ENCODE results near the gene MMP15. TPM values are rescaled to one million over a fixed set of nuclear protein-coding genes. Genes with fewer than 3 reads are reported as not detected.

MMP15 gene
- total RNA-seq, 2 donors from 2014 or later, result 2.1 to 3.8 TPM

DNA sequence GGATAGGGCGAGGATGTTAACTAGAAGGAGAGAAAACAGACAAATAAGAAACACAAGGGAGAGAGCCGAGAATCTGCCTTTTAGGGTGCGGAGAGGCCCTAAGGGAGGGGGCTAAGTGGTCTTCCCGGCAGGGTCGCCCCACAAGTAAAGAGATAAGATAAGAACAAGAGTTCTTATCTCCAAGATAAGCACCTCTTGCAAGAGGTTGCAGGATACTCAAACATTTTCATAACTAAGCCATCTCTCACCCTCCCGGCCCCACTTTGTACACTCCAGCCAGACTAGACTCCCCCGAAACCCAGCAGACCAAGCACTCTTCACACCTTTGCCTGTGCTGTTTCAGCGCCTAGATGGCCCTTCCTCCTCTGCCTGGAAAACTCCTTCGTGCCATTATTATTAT lies 39.4 kb upstream of the MMP15 start:
- Histone ChIP-seq H3K9me3 (no peaks in the 10 kb centered on the region), H3K36me3 (no peaks in the 10 kb centered on the region), H3K4me1 (ENCODE audit: control insufficient read depth in 1 of 2, low read depth in 2 of 2) (peaks cover 4 to 9% of the 10 kb centered on the region in 2 donors), H3K4me3 (no peak overlapping the region), H3K27me3 (replicated peaks; ENCODE audit: insufficient read depth) (no peaks in the 10 kb centered on the region), H3K27ac (no peak overlapping the region)
- TF ChIP-seq, protein P1, sequence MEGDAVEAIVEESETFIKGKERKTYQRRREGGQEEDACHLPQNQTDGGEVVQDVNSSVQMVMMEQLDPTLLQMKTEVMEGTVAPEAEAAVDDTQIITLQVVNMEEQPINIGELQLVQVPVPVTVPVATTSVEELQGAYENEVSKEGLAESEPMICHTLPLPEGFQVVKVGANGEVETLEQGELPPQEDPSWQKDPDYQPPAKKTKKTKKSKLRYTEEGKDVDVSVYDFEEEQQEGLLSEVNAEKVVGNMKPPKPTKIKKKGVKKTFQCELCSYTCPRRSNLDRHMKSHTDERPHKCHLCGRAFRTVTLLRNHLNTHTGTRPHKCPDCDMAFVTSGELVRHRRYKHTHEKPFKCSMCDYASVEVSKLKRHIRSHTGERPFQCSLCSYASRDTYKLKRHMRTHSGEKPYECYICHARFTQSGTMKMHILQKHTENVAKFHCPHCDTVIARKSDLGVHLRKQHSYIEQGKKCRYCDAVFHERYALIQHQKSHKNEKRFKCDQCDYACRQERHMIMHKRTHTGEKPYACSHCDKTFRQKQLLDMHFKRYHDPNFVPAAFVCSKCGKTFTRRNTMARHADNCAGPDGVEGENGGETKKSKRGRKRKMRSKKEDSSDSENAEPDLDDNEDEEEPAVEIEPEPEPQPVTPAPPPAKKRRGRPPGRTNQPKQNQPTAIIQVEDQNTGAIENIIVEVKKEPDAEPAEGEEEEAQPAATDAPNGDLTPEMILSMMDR (IDR thresholded peaks at IDR 0.05), result no peak
- ATAC-seq (ENCODE audit: insufficient number of reproducible peaks, low FRiP score, low read depth) (no peak), DNase-seq (ENCODE audit: low spot score) (no peak)

DNA sequence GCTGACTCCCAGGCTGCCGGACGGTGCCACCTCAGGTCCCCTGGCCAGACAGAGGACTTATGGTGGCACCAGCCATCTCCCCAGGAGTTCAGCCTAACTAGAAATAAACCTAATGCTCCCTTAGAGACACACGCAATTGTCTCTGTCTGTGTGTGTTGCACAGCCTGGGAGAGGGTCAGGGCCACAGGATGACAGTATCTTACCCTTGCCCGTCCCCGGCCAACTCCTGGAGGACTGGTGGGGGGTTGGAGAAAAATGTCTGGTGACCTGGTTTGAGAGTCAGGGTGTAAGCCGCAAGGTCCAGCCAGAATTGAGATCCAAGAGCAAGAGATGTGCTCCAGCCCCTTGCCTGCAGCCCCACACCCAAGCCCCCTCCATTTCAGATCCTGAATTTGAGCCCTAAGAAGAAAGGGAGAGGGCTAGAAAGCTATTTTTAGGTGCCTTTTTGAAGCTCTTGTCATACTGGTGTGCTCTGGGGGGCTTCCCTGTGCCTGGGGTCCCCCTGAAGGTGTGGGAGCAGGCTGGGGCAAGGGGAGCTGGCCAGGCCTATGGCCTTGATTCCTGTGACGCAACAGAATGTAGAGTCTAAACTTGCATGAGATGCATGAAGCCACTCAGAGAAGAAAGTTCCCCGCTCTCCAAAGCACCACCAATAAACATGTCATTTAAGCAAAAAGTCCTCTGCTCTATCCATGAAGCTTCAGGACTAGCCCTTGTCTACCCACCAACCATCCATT lies 37.9 kb upstream of the MMP15 start:
- TF ChIP-seq, protein P1 (IDR thresholded peaks at IDR 0.05), result no peak
- Histone ChIP-seq H3K4me3 (no peak overlapping the region), H3K36me3 (no peaks in the 10 kb centered on the region), H3K9me3 (no peaks in the 10 kb centered on the region), H3K4me1 (ENCODE audit: control insufficient read depth in 1 of 2, low read depth in 2 of 2) (peaks cover 4 to 9% of the 10 kb centered on the region in 2 donors), H3K27ac (no peak overlapping the region), H3K27me3 (replicated peaks; ENCODE audit: insufficient read depth) (no peaks in the 10 kb centered on the region)
- DNase-seq (ENCODE audit: low spot score) (no peak), ATAC-seq (ENCODE audit: insufficient number of reproducible peaks, low FRiP score, low read depth) (no peak)

DNA sequence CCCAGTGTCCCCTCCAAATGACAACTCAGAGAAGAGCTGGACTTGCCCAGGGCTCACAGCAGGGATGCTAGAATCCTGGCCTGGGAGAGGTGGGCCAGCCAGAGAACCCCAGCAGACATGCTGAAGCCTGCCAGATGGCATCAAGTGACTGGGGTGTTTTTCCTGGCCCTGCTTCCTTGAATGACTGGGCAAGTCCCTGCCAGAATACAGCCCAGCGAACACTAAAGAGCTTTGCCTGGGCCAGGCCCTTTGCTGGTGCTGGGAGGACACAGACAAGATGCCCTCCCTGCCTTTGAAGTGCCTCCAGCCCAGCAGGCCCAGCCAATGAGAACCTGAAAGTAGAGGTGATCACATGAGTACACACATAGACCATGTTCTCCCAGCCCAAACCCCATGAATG lies 36.6 kb upstream of the MMP15 start:
- DNase-seq (ENCODE audit: low spot score) (no peak), ATAC-seq (ENCODE audit: insufficient number of reproducible peaks, low FRiP score, low read depth) (no peak)
- no peaks in the 10 kb centered on the region for H3K36me3 ChIP-seq
- no peaks in the 10 kb centered on the region for H3K9me3 ChIP-seq
- H3K27ac ChIP-seq, result no peak overlapping the region
- no peaks in the 10 kb centered on the region for H3K27me3 ChIP-seq (replicated peaks; ENCODE audit: insufficient read depth)
- H3K4me3 ChIP-seq, result no peak overlapping the region
- H3K4me1 ChIP-seq (ENCODE audit: control insufficient read depth in 1 of 2, low read depth in 2 of 2), result peaks cover 4 to 9% of the 10 kb centered on the region in 2 donors
- TF ChIP-seq, protein P1 (IDR thresholded peaks at IDR 0.05), result no peak

DNA sequence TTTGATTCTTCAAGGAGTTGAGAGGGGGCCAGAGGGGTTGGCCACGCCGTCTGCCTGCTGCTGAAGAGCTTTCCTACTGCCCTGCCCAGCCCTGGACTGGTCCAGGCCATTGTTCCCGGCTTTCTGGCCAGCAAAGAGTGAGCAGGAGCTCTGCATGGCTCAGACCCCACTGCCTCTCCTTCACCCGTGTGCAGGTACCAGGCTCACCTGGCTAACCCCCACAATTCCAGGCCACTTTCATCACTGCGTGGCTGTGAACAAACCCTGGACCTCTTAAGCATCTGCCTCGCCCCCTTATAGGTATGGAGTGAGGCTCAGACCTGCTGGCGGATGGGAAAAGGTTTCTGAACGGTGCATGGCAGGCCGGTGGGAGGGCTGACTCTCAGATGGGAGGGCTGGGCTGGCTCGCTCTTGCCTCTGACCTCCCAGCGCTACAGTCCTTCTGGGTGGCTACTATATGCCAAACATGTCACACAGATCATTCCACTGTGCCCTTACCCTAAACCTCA lies 33.9 kb upstream of the MMP15 start:
- no peaks in the 10 kb centered on the region for H3K4me1 ChIP-seq (ENCODE audit: control insufficient read depth in 1 of 2, low read depth in 2 of 2)
- no peaks in the 10 kb centered on the region for H3K27me3 ChIP-seq (replicated peaks; ENCODE audit: insufficient read depth)
- H3K36me3 ChIP-seq, result peaks cover 8% of the 10 kb centered on the region
- no peaks in the 10 kb centered on the region for H3K9me3 ChIP-seq
- no peak overlapping the region for H3K4me3 ChIP-seq
- H3K27ac ChIP-seq, result no peak overlapping the region
- TF ChIP-seq, protein P1 (IDR thresholded peaks at IDR 0.05), result no peak
- no peak for DNase-seq (ENCODE audit: low spot score)
- no peak for ATAC-seq (ENCODE audit: insufficient number of reproducible peaks, low FRiP score, low read depth)

DNA sequence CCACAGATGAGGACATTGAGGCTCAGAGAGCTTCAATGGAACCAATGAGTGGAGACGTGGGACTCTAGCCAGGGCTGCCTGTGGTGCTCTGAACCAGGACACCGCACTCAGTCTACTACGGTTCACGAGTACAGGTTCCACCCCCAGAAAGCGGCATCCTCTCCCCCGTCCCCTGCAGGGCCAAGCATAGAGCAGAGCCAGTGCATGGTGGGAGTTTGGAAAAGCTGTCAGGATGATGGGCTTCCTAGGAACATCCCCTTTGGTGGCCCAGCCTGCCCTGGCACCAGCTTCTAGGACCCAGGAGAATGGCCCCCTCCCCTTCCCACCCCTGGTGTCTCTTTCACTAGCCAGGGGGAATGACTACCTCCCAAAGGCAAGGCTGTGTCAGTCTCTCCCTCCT lies 33.5 kb upstream of the MMP15 start:
- TF ChIP-seq, protein P1 (IDR thresholded peaks at IDR 0.05), result no peak

More for the DNA sequence above, 33.5 kb upstream of the MMP15 start:
- no peaks in the 10 kb centered on the region for H3K9me3 ChIP-seq
- H3K36me3 ChIP-seq, result peaks cover 13% of the 10 kb centered on the region
- H3K4me3 ChIP-seq, result no peak overlapping the region
- DNase-seq (ENCODE audit: low spot score) (no peak), ATAC-seq (ENCODE audit: insufficient number of reproducible peaks, low FRiP score, low read depth) (no peak)
- no peaks in the 10 kb centered on the region for H3K4me1 ChIP-seq (ENCODE audit: control insufficient read depth in 1 of 2, low read depth in 2 of 2)
- no peak overlapping the region for H3K27ac ChIP-seq
- no peaks in the 10 kb centered on the region for H3K27me3 ChIP-seq (replicated peaks; ENCODE audit: insufficient read depth)

Data from thoracic aorta (tissue), 2 donors.